B cell (primary cell): Measurements from ENCODE around the gene SLC12A7. TPM values are rescaled to one million over a fixed set of nuclear protein-coding genes. Genes with fewer than 3 reads are reported as not detected.

Source experiments
- ATAC-seq: fragments of 200-7000 bp; cut with Tn5 transposase; one replicate; pipeline ENCODE4 v1.10.0; 2021; ENCODE audit warnings: low read depth, mild to moderate bottlenecking, moderate number of reproducible peaks, moderate library complexity
- CTCF ChIA-PET: fragments of 350-600 bp; sonication (Branson Sonifier 250); formaldehyde crosslinking; loops from one replicate; lab custom pipeline; 2021; ENCODE audit warnings: antibody characterized with exemption, inconsistent platforms; lab: Charles Lee
- POLR2A ChIA-PET: fragments of 350-600 bp; sonication (Branson Sonifier 250); formaldehyde crosslinking; loops from one replicate; lab custom pipeline; 2021; ENCODE audit warnings: antibody characterized with exemption; lab: Charles Lee
- DNase-seq: peaks from one replicate; pipeline ENCODE4 v3.0.0; 2013
- H2AFZ ChIP-seq: 2 replicates; pipeline ENCODE4 v1.6.1; 2012; ENCODE audit warnings: mild to moderate bottlenecking, low read depth, low read length; ENCODE audit not compliant: insufficient read depth, poor library complexity, severe bottlenecking
- H3K27ac ChIP-seq, 2 donors: 1 replicate in 1 of 2; 2 replicates in 1 of 2; pipeline ENCODE4 v1.5.1; 2012 to 2013; ENCODE audit warnings: low read length in 2 of 2, mild to moderate bottlenecking in 2 of 2, moderate library complexity in 1 of 2
- H3K27me3 ChIP-seq, 4 experiments: fragments of 200-600 bp in 1 of 4; sonication (generic) in 1 of 4; replicated peaks in 1 of 4; 1 replicate in 2 of 4; 2 replicates in 2 of 4; pipeline versions ENCODE4 v1.6.1 to v1.7.0; 2013 to 2016; ENCODE audit warnings: low read length in 3 of 4, mild to moderate bottlenecking in 2 of 4, mixed read lengths in 1 of 4, moderate library complexity in 1 of 4; ENCODE audit not compliant: insufficient read depth in 4 of 4, control insufficient read depth in 3 of 4; ENCODE audit errors: control extremely low read depth in 1 of 4
- H3K36me3 ChIP-seq, 2 experiments: replicated peaks in 1 of 2; 1 replicate in 1 of 2; 2 replicates in 1 of 2; pipeline versions ENCODE4 v1.6.1 to v1.7.1; 2013; ENCODE audit warnings: low read length in 1 of 2; ENCODE audit not compliant: insufficient read depth in 2 of 2, control insufficient read depth in 1 of 2; ENCODE audit errors: control extremely low read depth in 1 of 2, extremely low read depth in 1 of 2
- H3K4me1 ChIP-seq, 2 donors: fragments of 200-600 bp in 1 of 2; sonication (generic) in 1 of 2; 1 replicate in 1 of 2; 2 replicates in 1 of 2; pipeline versions ENCODE4 v1.5.1 to v1.6.1; 2013 to 2017; ENCODE audit warnings: low read length in 2 of 2; ENCODE audit not compliant: control insufficient read depth in 2 of 2, insufficient read depth in 2 of 2
- H3K4me2 ChIP-seq: replicated peaks from 2 replicates; pipeline ENCODE3; 2012; ENCODE audit warnings: mild to moderate bottlenecking, low read depth, low read length; ENCODE audit not compliant: poor library complexity, severe bottlenecking
- H3K4me3 ChIP-seq, 5 experiments: fragments of 200-600 bp in 1 of 5; sonication (generic) in 1 of 5; 1 replicate in 3 of 5; 2 replicates in 2 of 5; pipeline versions ENCODE4 v1.5.1 to v1.7.0; 2011 to 2016; ENCODE audit warnings: low read length in 4 of 5, mild to moderate bottlenecking in 4 of 5, low read depth in 2 of 5, control low read depth in 1 of 5, moderate library complexity in 1 of 5; ENCODE audit not compliant: insufficient read depth in 1 of 5; ENCODE audit errors: control extremely low read depth in 1 of 5, extremely low read depth in 1 of 5
- H3K79me2 ChIP-seq: fragments of 200-600 bp; sonication (generic); one replicate; pipeline ENCODE4 v1.6.0; 2016; ENCODE audit warnings: low read length; ENCODE audit not compliant: control insufficient read depth, insufficient read depth
- H3K9ac ChIP-seq: fragments of 200-600 bp; sonication (generic); 2 replicates; pipeline ENCODE4 v1.6.1; 2017; ENCODE audit warnings: mild to moderate bottlenecking, low read length, moderate library complexity
- H3K9me3 ChIP-seq, 3 donors: one replicate each; pipeline versions ENCODE4 v1.6.1 to v1.7.1; 2013; ENCODE audit warnings: low read length in 2 of 3; ENCODE audit not compliant: control insufficient read depth in 2 of 3, insufficient read depth in 1 of 3; ENCODE audit errors: control extremely low read depth in 1 of 3
- H4K20me1 ChIP-seq: 2 replicates; pipeline ENCODE4 v1.6.0; 2012; ENCODE audit warnings: mild to moderate bottlenecking, low read length; ENCODE audit not compliant: insufficient read depth, control insufficient read depth, poor library complexity, severe bottlenecking
- H3K27ac Mint-ChIP-seq: one replicate; pipeline ENCODE4 v1.8.0; 2021; ENCODE audit warnings: mixed read lengths
- H3K27me3 Mint-ChIP-seq: one replicate; pipeline ENCODE4 v1.8.0; 2021; ENCODE audit warnings: mixed read lengths
- H3K4me1 Mint-ChIP-seq: one replicate; pipeline ENCODE4 v1.8.0; 2021; ENCODE audit warnings: mixed read lengths
- H3K4me3 Mint-ChIP-seq: one replicate; pipeline ENCODE4 v1.8.0; 2021; ENCODE audit warnings: mixed read lengths
- H3K9me3 Mint-ChIP-seq: one replicate; pipeline ENCODE4 v1.8.0; 2022; ENCODE audit warnings: mixed read lengths; ENCODE audit not compliant: insufficient read depth
- CTCF ChIP-seq: fragments of 200-600 bp; IDR thresholded peaks from one replicate; pipeline ENCODE4 v1.8.0; 2022; ENCODE audit warnings: antibody characterized with exemption, mild to moderate bottlenecking
- EZH2 ChIP-seq: IDR thresholded peaks from 2 replicates; pipeline ENCODE4 v1.6.1; 2012; ENCODE audit warnings: borderline replicate concordance, low read depth, mild to moderate bottlenecking, moderate library complexity, low read length; ENCODE audit not compliant: insufficient read depth, poor library complexity, severe bottlenecking
- WGBS: methylation state at CpG from one replicate; pipeline ENCODE4 v1.1.5; 2013; ENCODE audit warnings: missing lambda C conversion rate; ENCODE audit not compliant: insufficient coverage; 5-methylcytosine and 5-hydroxymethylcytosine counted together
- intact Hi-C: fragments of 100-400 bp; cut with micrococcal nuclease; formaldehyde crosslinking; loops from one replicate; pipeline ENCODE4 v1.10.0; 2022
- polyA plus RNA-seq: library from polyadenylated mRNA; depleted of rRNA; stranded (reverse); fragments of >200 nt; gene quantifications from 2 replicates; pipeline ENCODE4 v1.2.3, GENCODE V29; 2012
- total RNA-seq, 2 donors: library from RNA; stranded (reverse); fragments of 120-200 nt in 1 of 2; gene quantifications; 1 replicate in 1 of 2; 2 replicates in 1 of 2; pipeline versions ENCODE4 v1.2.3 to v1.2.4, GENCODE V29; 2013 to 2022

The SLC12A7 gene
- total and polyA plus RNA-seq, 2 donors (not counting 1 experiment from before 2014, with no cell fraction given): 25.5 to 34.4 TPM

GRCh38 chr5:1017691-1018455, 94.0 kb downstream of the SLC12A7 start:
- Mint-ChIP-seq H3K4me1 (no peaks in the 10 kb centered on the region), H3K27me3 (no peaks in the 10 kb centered on the region), H3K9me3 (no peaks in the 10 kb centered on the region), H3K27ac (no peak overlapping the region), H3K4me3 (no peak overlapping the region)
- H3K4me2 ChIP-seq: no peak overlapping the region
- H3K79me2 ChIP-seq: no peaks in the 10 kb centered on the region
- no peak for DNase-seq
- H3K4me1 ChIP-seq: no peaks in the 10 kb centered on the region
- no peaks in the 10 kb centered on the region for H3K9me3 ChIP-seq
- H3K4me3 ChIP-seq: no peak overlapping the region
- intact Hi-C loops: no loop called here
- H2AFZ ChIP-seq: no peak overlapping the region
- no peak for ATAC-seq
- no peak overlapping the region for H3K27ac ChIP-seq
- H3K9ac ChIP-seq: no peak overlapping the region
- no peaks in the 10 kb centered on the region for H4K20me1 ChIP-seq
- H3K36me3 ChIP-seq: no peaks in the 10 kb centered on the region
- TF ChIP-seq CTCF (no peak), EZH2 (no peak)
- POLR2A ChIA-PET: no interaction called here
- peaks cover 0 to 2% (median 0%) of the 10 kb centered on the region in 4 experiments for H3K27me3 ChIP-seq
- WGBS: 89% methylated on average over 19 of the region's 19 CpGs
- CTCF ChIA-PET: no interaction called here

GRCh38 chr5:1017056-1017455, 94.8 kb downstream of the SLC12A7 start:
- no peaks in the 10 kb centered on the region for H3K36me3 ChIP-seq
- no peak for ATAC-seq
- H3K4me2 ChIP-seq: no peak overlapping the region
- no peak for DNase-seq
- no peak overlapping the region for H3K4me3 Mint-ChIP-seq
- no peak overlapping the region for H3K4me3 ChIP-seq
- no peaks in the 10 kb centered on the region for H4K20me1 ChIP-seq
- peaks cover under 1% of the 10 kb centered on the region for H3K27me3 Mint-ChIP-seq
- H3K9me3 Mint-ChIP-seq: no peaks in the 10 kb centered on the region
- H3K27ac Mint-ChIP-seq: no peak overlapping the region
- no peaks in the 10 kb centered on the region for H3K4me1 Mint-ChIP-seq
- peaks cover 0 to 2% (median 0%) of the 10 kb centered on the region in 4 experiments for H3K27me3 ChIP-seq
- intact Hi-C loops: no loop called here
- H3K27ac ChIP-seq: no peak overlapping the region
- CTCF ChIA-PET: no interaction called here
- no peak overlapping the region for H3K9ac ChIP-seq
- no peaks in the 10 kb centered on the region for H3K9me3 ChIP-seq
- no peaks in the 10 kb centered on the region for H3K4me1 ChIP-seq
- POLR2A ChIA-PET: no interaction called here
- 78% methylated on average over 12 of the region's 12 CpGs for WGBS
- no peaks in the 10 kb centered on the region for H3K79me2 ChIP-seq
- no peak overlapping the region for H2AFZ ChIP-seq
- TF ChIP-seq CTCF (no peak), EZH2 (no peak)
